Stimulated activated CD4-positive, alpha-beta T cell treated with anti-CD3 and anti-CD28 coated beads, Interleukin-15, amount 100 ng/mL, for 24 hours (primary cell): ENCODE measurements around the gene ZNF841.
"Not testable (repeated sequence)": the region's sequence is repeated elsewhere in the genome, so short reads cannot be mapped to it uniquely, and the experiment has no call there.

ENCODE experiments used
- DNase-seq: peaks from one replicate; pipeline ENCODE4 v3.0.0-alpha.2; 2020

Gene ZNF841

GRCh38 chr19:52095172-52096014, at the start of gene ZNF841:
Gene ZNF841 (minus strand): TSS chr19:52095765. CDS start chr19:52084801, 10,964 bp downstream.
- peak; percentile 90 for DNase-seq

- no peak for DNase-seq
These were observed 46.5 kb upstream of the ZNF841 start for GRCh38 chr19:52142001-52142595.

- no peak for DNase-seq
These were observed 45.6 kb upstream of the ZNF841 start for GRCh38 chr19:52141203-52141602.

- no peak for DNase-seq
These were observed 44.6 kb upstream of the ZNF841 start for GRCh38 chr19:52140032-52140710.

GRCh38 chr19:52139252-52140031, 43.9 kb upstream of the ZNF841 start, which contains the start of gene ZNF616:
Gene ZNF616 (minus strand): TSS chr19:52139938. CDS start chr19:52130512, 9,426 bp downstream.
- peak; percentile 97 for DNase-seq

DNA sequence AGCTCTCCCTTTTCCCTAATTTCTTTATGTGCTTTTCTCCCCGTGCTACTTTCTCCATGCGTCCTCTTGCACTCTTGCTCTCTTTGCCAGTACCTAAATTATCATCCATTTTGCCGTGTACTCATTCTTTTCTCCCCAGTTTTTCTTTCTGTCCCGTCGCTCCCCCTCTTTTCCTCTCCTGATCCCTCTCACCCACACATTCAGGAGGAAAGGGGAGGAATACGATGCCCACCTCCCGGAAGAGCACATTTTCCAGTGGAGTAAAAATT, 43.4 kb upstream of the ZNF841 start:
- no peak for DNase-seq

- peak; percentile 64 for DNase-seq
These were observed 42.9 kb upstream of the ZNF841 start for GRCh38 chr19:52138278-52138982.

GRCh38 chr19:52120286-52120685, 24.7 kb upstream of the ZNF841 start:
- DNase-seq: no peak

- no peak for DNase-seq
These were observed 20.0 kb upstream of the ZNF841 start for GRCh38 chr19:52115526-52116053.

DNA sequence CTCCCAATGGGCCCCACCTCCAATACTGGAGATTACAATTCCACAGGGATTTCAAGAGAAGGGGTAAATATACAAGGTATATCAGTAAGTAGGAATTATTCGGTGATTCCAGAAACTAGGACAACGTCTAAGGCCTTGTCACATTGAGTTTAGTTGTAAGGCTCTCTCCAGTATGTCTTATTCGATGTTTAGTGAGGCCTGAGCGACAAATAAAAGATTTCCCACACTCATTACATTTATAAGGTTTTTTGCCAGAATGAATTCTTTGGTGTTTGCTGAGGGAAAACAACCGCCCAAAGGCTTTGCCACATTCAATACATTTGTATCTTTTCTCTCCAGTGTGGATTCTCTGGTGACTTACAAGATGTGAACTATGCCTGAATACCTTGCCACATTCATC, 19.1 kb upstream of the ZNF841 start:
- no peak for DNase-seq

- DNase-seq: no peak
These were observed 17.1 kb upstream of the ZNF841 start for GRCh38 chr19:52112624-52113023.

GRCh38 chr19:52110780-52111179, 15.2 kb upstream of the ZNF841 start:
- no peak for DNase-seq

- no peak for DNase-seq
These were observed 7.2 kb upstream of the ZNF841 start for GRCh38 chr19:52102782-52103181.

GRCh38 chr19:52101866-52102562, 6.4 kb upstream of the ZNF841 start:
- no peak for DNase-seq

- no peak for DNase-seq
These were observed 4.1 kb upstream of the ZNF841 start for GRCh38 chr19:52099497-52100138.

- DNase-seq: not testable (repeated sequence)
These were observed 851 bp upstream of the ZNF841 start for GRCh38 chr19:52096416-52096815.

DNA sequence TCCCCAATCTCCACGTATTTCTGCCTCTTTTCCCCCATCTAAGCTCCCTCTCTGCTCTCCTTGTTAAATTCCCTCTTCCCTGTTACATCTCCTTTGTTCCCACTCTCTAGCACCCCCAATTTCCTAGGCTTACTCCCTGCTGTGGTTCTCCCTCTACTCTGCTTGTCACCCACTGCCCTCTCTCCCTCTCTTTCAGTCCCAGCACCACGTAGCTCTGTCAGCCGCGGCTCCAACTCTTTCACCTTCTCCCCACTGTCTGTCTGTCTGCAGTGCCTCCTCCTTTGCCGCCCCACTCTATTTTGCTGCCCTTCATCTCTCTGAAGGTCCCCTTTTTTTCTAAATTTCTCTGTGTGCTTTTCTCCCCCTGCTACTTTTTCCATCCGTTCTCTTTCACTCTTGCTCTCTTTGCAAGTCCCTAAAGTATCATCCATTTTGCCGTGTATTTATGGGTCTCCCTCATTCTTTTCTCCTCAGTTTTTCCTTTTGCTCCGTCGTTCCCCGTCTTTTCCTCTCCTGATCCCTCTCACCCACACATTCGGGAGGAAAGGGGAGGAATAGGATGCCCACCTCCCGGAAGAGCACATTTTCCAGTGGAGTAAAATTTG, 937 bp downstream of the ZNF841 start:
- DNase-seq: peak; percentile 2

- DNase-seq: no peak
These were observed 9.1 kb downstream of the ZNF841 start for GRCh38 chr19:52086481-52086880.

- DNase-seq: no peak
These were observed 25.1 kb downstream of the ZNF841 start for GRCh38 chr19:52070496-52070895.

- no peak for DNase-seq
These were observed 25.9 kb downstream of the ZNF841 start for GRCh38 chr19:52069653-52070052.
